Astrocyte of the cerebellum (primary cell): ENCODE data around the gene KCNMB2.

ENCODE experiments used
- DNase-seq: peaks from one replicate; pipeline ENCODE4 v3.0.0-alpha.2; 2011; ENCODE audit warnings: low read depth
- H3K4me3 ChIP-seq: 2 replicates; pipeline ENCODE4 v1.5.1; 2011; ENCODE audit warnings: mild to moderate bottlenecking, low read depth, low read length, moderate library complexity
- CTCF ChIP-seq: IDR thresholded peaks from 2 replicates; pipeline ENCODE4 v1.5.1; 2012; ENCODE audit warnings: low read length, low read depth, moderate library complexity, mild to moderate bottlenecking; ENCODE audit errors: missing control alignments
- in situ Hi-C: cut with HindIII; loops from 2 replicates; pipeline ENCODE4 v1.10.0; 2017; ENCODE audit warnings: low sequenced_read_pairs

Gene KCNMB2

GRCh38 chr3:178802993-178803693, 266.9 kb downstream of the KCNMB2 start:
- in situ Hi-C loops: no loop called here
- no peak for DNase-seq
- H3K4me3 ChIP-seq: no peak overlapping the region
- TF ChIP-seq CTCF: no peak

GRCh38 chr3:178804606-178805005, 268.4 kb downstream of the KCNMB2 start:
- no peak overlapping the region for H3K4me3 ChIP-seq
- no peak for DNase-seq
- in situ Hi-C loops: no loop called here
- TF ChIP-seq CTCF: no peak

GRCh38 chr3:178805741-178806140, 269.5 kb downstream of the KCNMB2 start:
- H3K4me3 ChIP-seq: no peak overlapping the region
- no peak for TF ChIP-seq CTCF
- DNase-seq: no peak
- in situ Hi-C loops: no loop called here

GRCh38 chr3:178806651-178807050, 270.4 kb downstream of the KCNMB2 start:
- TF ChIP-seq CTCF: no peak
- in situ Hi-C loops: no loop called here

GRCh38 chr3:178807694-178808093, 271.5 kb downstream of the KCNMB2 start:
- H3K4me3 ChIP-seq: no peak overlapping the region
- in situ Hi-C loops: no loop called here
- no peak for DNase-seq
- no peak for TF ChIP-seq CTCF

More at GRCh38 chr3:178806651-178807050, 270.4 kb downstream of the KCNMB2 start:
- H3K4me3 ChIP-seq: no peak overlapping the region
- DNase-seq: no peak

- no peak for DNase-seq
- no peak overlapping the region for H3K4me3 ChIP-seq
- in situ Hi-C loops: no loop called here
- TF ChIP-seq CTCF: no peak
Measured at GRCh38 chr3:178808748-178809147, 272.5 kb downstream of the KCNMB2 start.
